CD8-positive, alpha-beta memory T cell (primary cell): ENCODE results near the gene MT1F. TPM values are rescaled to one million over a fixed set of nuclear protein-coding genes. Genes with fewer than 3 reads are reported as not detected.

Experiments used
- CTCF ChIA-PET: fragments of 350-600 bp; sonication (Branson Sonifier 250); formaldehyde crosslinking; loops from one replicate; lab custom pipeline; 2021; ENCODE audit warnings: antibody characterized with exemption; lab: Charles Lee
- POLR2A ChIA-PET: fragments of 350-600 bp; sonication (Branson Sonifier 250); formaldehyde crosslinking; loops from one replicate; lab custom pipeline; 2021; ENCODE audit warnings: antibody characterized with exemption; lab: Charles Lee
- DNase-seq, 5 donors: peaks; one replicate each; pipeline versions ENCODE4 v3.0.0 to v3.0.0-alpha.2; 2020 to 2022; ENCODE audit warnings: mixed read lengths in 1 of 5
- H3K27ac ChIP-seq: one replicate; pipeline ENCODE4 v1.7.0; 2013; ENCODE audit warnings: low read depth, mild to moderate bottlenecking, low read length, moderate library complexity
- H3K27me3 ChIP-seq: 2 replicates; pipeline ENCODE4 v1.7.0; 2013; ENCODE audit warnings: low read length, mild to moderate bottlenecking; ENCODE audit not compliant: insufficient read depth, poor library complexity, severe bottlenecking
- H3K36me3 ChIP-seq: 2 replicates; pipeline ENCODE4 v1.7.0; 2013; ENCODE audit warnings: mild to moderate bottlenecking, low read length, moderate library complexity; ENCODE audit not compliant: insufficient read depth
- H3K4me1 ChIP-seq: 2 replicates; pipeline ENCODE4 v1.7.0; 2013; ENCODE audit warnings: mild to moderate bottlenecking, low read length, moderate library complexity; ENCODE audit not compliant: insufficient read depth
- H3K4me3 ChIP-seq: 2 replicates; pipeline ENCODE4 v1.7.0; 2013; ENCODE audit warnings: mild to moderate bottlenecking, low read length
- H3K9me3 ChIP-seq: 2 replicates; pipeline ENCODE4 v1.7.0; 2013; ENCODE audit warnings: mild to moderate bottlenecking, low read length
- H3K27ac Mint-ChIP-seq, 8 donors: one replicate each; pipeline ENCODE4 v1.8.0; 2020 to 2021; ENCODE audit warnings: mixed read lengths in 8 of 8, mild to moderate bottlenecking in 6 of 8, inconsistent platforms in 3 of 8, moderate library complexity in 3 of 8
- H3K27me3 Mint-ChIP-seq, 2 donors: one replicate each; pipeline ENCODE4 v1.8.0; 2020 to 2021; ENCODE audit warnings: mixed read lengths in 2 of 2, mild to moderate bottlenecking in 1 of 2, moderate library complexity in 1 of 2
- H3K36me3 Mint-ChIP-seq, 3 donors: one replicate each; pipeline ENCODE4 v1.8.0; 2020 to 2021; ENCODE audit warnings: mixed read lengths in 3 of 3, inconsistent platforms in 1 of 3, mild to moderate bottlenecking in 1 of 3
- H3K4me1 Mint-ChIP-seq, 3 donors: one replicate each; pipeline ENCODE4 v1.8.0; 2020 to 2021; ENCODE audit warnings: mixed read lengths in 3 of 3, inconsistent platforms in 1 of 3, mild to moderate bottlenecking in 1 of 3
- H3K4me3 Mint-ChIP-seq, 7 donors: one replicate each; pipeline ENCODE4 v1.8.0; 2020 to 2021; ENCODE audit warnings: mixed read lengths in 7 of 7, mild to moderate bottlenecking in 6 of 7, moderate library complexity in 4 of 7, inconsistent platforms in 2 of 7
- H3K9me3 Mint-ChIP-seq, 5 donors: one replicate each; pipeline ENCODE4 v1.8.0; 2020 to 2022; ENCODE audit warnings: mixed read lengths in 5 of 5, mild to moderate bottlenecking in 3 of 5, moderate library complexity in 2 of 5, inconsistent platforms in 1 of 5
- polyA plus RNA-seq: library from polyadenylated mRNA; unstranded; fragments of 300-500 nt; fragmentation: Illumina TruSeq; gene quantifications from one replicate; pipeline ENCODE4 v1.2.3, GENCODE V29; 2021
- total RNA-seq, 2 experiments: library from RNA; stranded (reverse); gene quantifications; one replicate each; pipeline ENCODE4 v1.2.3, GENCODE V29; 2021

MT1F gene
- 10 to 100 TPM; 17.9 to 18.6 TPM for total RNA-seq
- 60.7 TPM for polyA plus RNA-seq

DNA sequence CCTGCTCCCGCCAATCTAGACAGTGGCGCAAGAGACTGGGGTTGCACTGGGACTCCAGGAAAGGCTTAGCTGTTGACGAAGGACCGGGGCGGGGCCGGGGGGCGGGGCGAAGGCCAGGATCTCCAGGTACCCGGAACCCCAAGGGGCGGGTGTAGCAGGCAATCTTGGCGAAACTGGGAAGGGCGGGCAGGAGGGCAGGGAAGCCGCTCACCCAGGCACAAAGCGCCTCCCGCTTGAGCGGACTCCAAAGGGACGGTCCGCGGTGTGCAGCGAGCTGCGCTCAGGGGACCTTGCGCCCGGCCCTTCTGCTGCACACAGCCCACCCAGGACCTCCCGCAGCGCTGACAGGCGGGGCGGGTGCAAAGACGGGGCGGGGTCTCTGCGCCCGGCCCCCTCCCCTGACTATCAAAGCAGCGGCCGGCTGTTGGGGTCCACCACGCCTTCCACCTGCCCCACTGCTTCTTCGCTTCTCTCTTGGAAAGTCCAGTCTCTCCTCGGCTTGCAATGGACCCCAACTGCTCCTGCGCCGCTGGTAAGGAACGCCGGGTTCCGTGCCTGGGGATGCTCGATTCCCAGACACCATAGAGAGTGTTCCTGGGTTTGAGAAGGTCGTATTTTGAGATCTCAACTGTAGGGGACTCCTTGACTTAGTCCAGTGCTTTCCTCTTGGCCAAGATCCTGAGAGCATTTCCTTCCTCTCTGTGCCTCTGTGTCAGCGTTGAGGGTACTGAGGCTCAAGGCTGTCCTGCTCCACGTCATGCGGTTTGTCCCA lies at the start of gene MT1F:
Gene MT1F (plus strand): TSS at position 405 of the 772 bp plus-strand sequence. CDS start 100 bp downstream, at position 505.
- Histone ChIP-seq H3K27ac (peak within 1 kb of the TSS; percentile 51), H3K9me3 (no peaks in the 10 kb centered on the region), H3K4me1 (peaks cover 21% of the 10 kb centered on the region), H3K36me3 (no peaks in the 10 kb centered on the region), H3K4me3 (peak within 1 kb of the TSS; percentile 80), H3K27me3 (no peaks in the 10 kb centered on the region)
- H3K4me3 Mint-ChIP-seq, result peak within 1 kb of the TSS; percentile 92 to 98 (median 95)
- CTCF ChIA-PET, result no interaction called here
- peaks cover 1 to 10% of the 10 kb centered on the region in 2 donors for H3K27me3 Mint-ChIP-seq
- DNase-seq, result peak; percentile 55 to 84 (median 68)
- peaks cover 24 to 48% (median 43%) of the 10 kb centered on the region in 3 donors for H3K4me1 Mint-ChIP-seq
- peaks cover 0 to 11% (median 0%) of the 10 kb centered on the region in 3 donors for H3K36me3 Mint-ChIP-seq
- H3K9me3 Mint-ChIP-seq, result no peaks in the 10 kb centered on the region
- H3K27ac Mint-ChIP-seq, result peak within 1 kb of the TSS; percentile 51 to 99 (median 94)
- POLR2A ChIA-PET, result interaction anchor here (0.6 to 1.5 kb wide), 4 partner anchors 14 to 25 kb away, joined by 3 to 14 read pairs (median 6); no protein-coding TSS in a partner anchor

DNA sequence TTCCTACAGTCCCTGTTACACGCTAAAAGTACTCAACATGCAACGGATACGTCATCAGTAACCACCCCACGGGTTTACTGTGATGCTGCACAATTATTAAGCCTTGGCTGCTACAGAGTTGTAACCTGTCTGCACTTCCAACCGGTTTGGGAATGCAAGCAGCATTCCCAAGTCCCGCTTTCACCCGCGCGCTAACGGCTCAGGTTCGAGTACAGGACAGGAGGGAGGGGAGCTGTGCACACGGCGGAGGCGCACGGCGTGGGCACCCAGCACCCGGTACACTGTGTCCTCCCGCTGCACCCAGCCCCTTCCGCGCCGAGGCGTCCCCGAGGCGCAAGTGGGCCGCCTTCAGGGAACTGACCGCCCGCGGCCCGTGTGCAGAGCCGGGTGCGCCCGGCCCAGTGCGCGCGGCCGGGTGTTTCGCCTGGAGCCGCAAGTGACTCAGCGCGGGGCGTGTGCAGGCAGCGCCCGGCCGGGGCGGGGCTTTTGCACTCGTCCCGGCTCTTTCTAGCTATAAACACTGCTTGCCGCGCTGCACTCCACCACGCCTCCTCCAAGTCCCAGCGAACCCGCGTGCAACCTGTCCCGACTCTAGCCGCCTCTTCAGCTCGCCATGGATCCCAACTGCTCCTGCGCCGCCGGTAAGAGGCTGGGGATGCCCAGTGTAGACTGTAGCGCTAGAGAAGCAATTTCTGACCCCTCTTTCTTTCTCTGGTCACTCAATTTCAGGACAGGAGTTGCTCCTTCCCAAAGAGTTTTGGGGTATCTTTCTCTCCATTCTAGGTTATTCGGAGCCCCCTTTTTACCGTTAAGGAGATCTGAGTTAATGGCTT lies 49.5 kb upstream of the MT1F start, which contains the start of gene MT2A:
Gene MT2A (plus strand): TSS at position 542 of the 833 bp plus-strand sequence. CDS start 72 bp downstream, at position 614.
- H3K4me1 ChIP-seq, result peaks cover 39% of the 10 kb centered on the region
- peak within 1 kb of the TSS; percentile 64 for H3K27ac ChIP-seq
- Mint-ChIP-seq H3K36me3 (peaks cover 0 to 8% (median 0%) of the 10 kb centered on the region in 3 donors), H3K27me3 (peaks cover 0 to 2% of the 10 kb centered on the region in 2 donors), H3K27ac (peak within 1 kb of the TSS; percentile 82 to 98 (median 96)), H3K4me1 (peaks cover 46 to 51% (median 48%) of the 10 kb centered on the region in 3 donors), H3K9me3 (no peaks in the 10 kb centered on the region), H3K4me3 (peak within 1 kb of the TSS; percentile 89 to 99 (median 95))
- CTCF ChIA-PET, result interaction anchor here (1.0 to 6.5 kb wide), 5 partner anchors 32 to 261 kb away, joined by 3 to 29 read pairs (median 5); no protein-coding TSS in a partner anchor
- POLR2A ChIA-PET, result interaction anchor here (0.6 to 1.8 kb wide), 7 partner anchors 9 to 100 kb away, joined by 3 to 6 read pairs (median 4); partner anchors contain the start of genes MT1E and MT1X
- H3K27me3 ChIP-seq, result no peaks in the 10 kb centered on the region
- no peaks in the 10 kb centered on the region for H3K9me3 ChIP-seq
- peak; percentile 78 to 92 (median 83) for DNase-seq
- H3K36me3 ChIP-seq, result no peaks in the 10 kb centered on the region
- peak within 1 kb of the TSS; percentile 98 for H3K4me3 ChIP-seq

- Histone ChIP-seq H3K27me3 (no peaks in the 10 kb centered on the region), H3K9me3 (no peaks in the 10 kb centered on the region), H3K4me3 (peak overlapping the region; percentile 98), H3K4me1 (peaks cover 39% of the 10 kb centered on the region), H3K27ac (peak overlapping the region; percentile 52), H3K36me3 (no peaks in the 10 kb centered on the region)
- H3K4me3 Mint-ChIP-seq, result peak overlapping the region; percentile 89 to 99 (median 95)
- H3K27ac Mint-ChIP-seq, result peak overlapping the region; percentile 82 to 98 (median 96)
- POLR2A ChIA-PET, result interaction anchor here (0.6 to 1.6 kb wide), 7 partner anchors 8 to 99 kb away, joined by 3 to 5 read pairs (median 4); partner anchors contain the start of gene MT1E
- CTCF ChIA-PET, result interaction anchor here (0.8 to 6.5 kb wide), 7 partner anchors 8 to 260 kb away, joined by 3 to 29 read pairs (median 5); no protein-coding TSS in a partner anchor
- H3K27me3 Mint-ChIP-seq, result no peaks in the 10 kb centered on the region
- peak in 1 of 5 donors; percentile 49 for DNase-seq
- H3K36me3 Mint-ChIP-seq, result peaks cover 0 to 8% (median 0%) of the 10 kb centered on the region in 3 donors
- no peaks in the 10 kb centered on the region for H3K9me3 Mint-ChIP-seq
- peaks cover 46 to 51% (median 48%) of the 10 kb centered on the region in 3 donors for H3K4me1 Mint-ChIP-seq
Observed at GRCh38 chr16:56608876-56609462, 48.8 kb upstream of the MT1F start.

DNA sequence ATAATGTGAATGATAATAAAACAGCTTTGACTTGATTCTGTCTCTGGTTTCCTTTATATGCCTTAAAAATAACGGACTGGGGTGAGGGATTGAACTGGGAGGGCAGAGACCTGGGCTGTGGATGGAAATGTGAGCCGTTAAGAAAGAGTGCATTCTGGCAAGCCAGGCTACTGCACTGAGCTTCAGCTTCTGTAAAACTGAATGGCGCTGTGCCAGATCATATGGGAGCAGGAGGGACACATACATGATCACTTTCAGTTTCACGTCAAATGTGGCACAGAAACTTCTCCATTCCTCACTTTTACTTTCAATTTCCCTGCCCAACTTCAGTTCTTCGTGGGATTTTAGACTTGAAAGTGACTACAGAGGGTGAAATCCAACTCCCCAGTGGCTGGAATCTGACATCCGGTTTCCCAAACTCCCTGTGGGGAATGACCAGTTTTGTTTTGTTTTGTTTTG lies 48.3 kb upstream of the MT1F start:
- ChIA-PET CTCF (interaction anchor here (0.8 to 6.5 kb wide), 4 partner anchors 8 to 92 kb away, joined by 3 to 29 read pairs (median 11); no protein-coding TSS in a partner anchor), POLR2A (interaction anchor here (1.2 to 1.6 kb wide), 2 partner anchors 14 to 34 kb away, joined by 3 to 5 read pairs; no protein-coding TSS in a partner anchor)
- Histone ChIP-seq H3K36me3 (no peaks in the 10 kb centered on the region), H3K9me3 (no peaks in the 10 kb centered on the region), H3K4me3 (peak overlapping the region; percentile 98), H3K4me1 (peaks cover 39% of the 10 kb centered on the region), H3K27ac (peak overlapping the region; percentile 52), H3K27me3 (no peaks in the 10 kb centered on the region)
- Mint-ChIP-seq H3K4me3 (peak overlapping the region; percentile 89 to 99 (median 95)), H3K27me3 (no peaks in the 10 kb centered on the region), H3K36me3 (peaks cover 0 to 8% (median 0%) of the 10 kb centered on the region in 3 donors), H3K27ac (peak overlapping the region; percentile 82 to 98 (median 96)), H3K9me3 (no peaks in the 10 kb centered on the region), H3K4me1 (peaks cover 46 to 51% (median 48%) of the 10 kb centered on the region in 3 donors)
- DNase-seq, result peak; percentile 45 to 86 (median 78)

GRCh38 chr16:56610017-56610608 lies 47.6 kb upstream of the MT1F start:
- Histone ChIP-seq H3K27ac (peak overlapping the region; percentile 52), H3K9me3 (no peaks in the 10 kb centered on the region), H3K27me3 (no peaks in the 10 kb centered on the region), H3K4me1 (peaks cover 39% of the 10 kb centered on the region), H3K36me3 (no peaks in the 10 kb centered on the region), H3K4me3 (peak overlapping the region; percentile 98)
- Mint-ChIP-seq H3K36me3 (peaks cover 0 to 8% (median 0%) of the 10 kb centered on the region in 3 donors), H3K4me3 (peak overlapping the region; percentile 89 to 99 (median 95)), H3K9me3 (no peaks in the 10 kb centered on the region), H3K27ac (peak overlapping the region; percentile 82 to 98 (median 96)), H3K27me3 (no peaks in the 10 kb centered on the region), H3K4me1 (peaks cover 46 to 51% (median 48%) of the 10 kb centered on the region in 3 donors)
- CTCF ChIA-PET, result interaction anchor here (0.8 to 6.5 kb wide), 8 partner anchors 9 to 92 kb away, joined by 3 to 29 read pairs (median 5); no protein-coding TSS in a partner anchor
- POLR2A ChIA-PET, result interaction anchor here (1.2 to 1.5 kb wide), 2 partner anchors 13 to 33 kb away, joined by 3 to 5 read pairs; no protein-coding TSS in a partner anchor
- peak; percentile 46 to 78 (median 75) for DNase-seq

DNA sequence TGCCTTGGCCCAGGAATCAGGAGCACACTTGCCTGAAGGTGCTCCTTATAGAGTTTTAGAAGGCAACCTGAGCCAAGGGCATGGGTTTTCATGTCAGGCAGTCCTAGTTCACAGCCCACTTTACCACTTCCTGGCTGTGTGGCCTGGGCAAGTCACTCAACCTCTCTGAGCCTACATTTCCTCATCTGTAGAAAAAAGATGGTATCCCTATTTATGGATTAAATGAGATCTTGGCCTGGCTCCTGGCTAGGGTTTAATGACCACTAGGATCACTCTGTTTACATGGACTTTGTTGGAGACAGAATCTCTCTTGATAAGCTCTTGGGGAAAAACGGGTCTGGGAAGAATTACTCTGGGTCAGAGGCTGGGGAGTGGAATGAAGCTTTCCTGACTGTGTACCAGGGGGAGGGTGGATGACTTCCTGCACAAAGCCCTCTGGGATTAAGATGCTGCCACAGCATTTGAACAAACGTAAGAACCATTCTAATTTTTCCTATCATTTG lies 47.1 kb upstream of the MT1F start:
- H3K4me1 Mint-ChIP-seq, result peaks cover 46 to 51% (median 48%) of the 10 kb centered on the region in 3 donors
- ChIA-PET CTCF (interaction anchor here (0.9 to 4.5 kb wide), 7 partner anchors 10 to 91 kb away, joined by 3 to 18 read pairs (median 6); no protein-coding TSS in a partner anchor), POLR2A (interaction anchor here (1.2 to 1.5 kb wide), 2 partner anchors 13 to 33 kb away, joined by 3 to 5 read pairs; no protein-coding TSS in a partner anchor)
- Histone ChIP-seq H3K27ac (peak overlapping the region; percentile 52), H3K4me3 (no peak overlapping the region), H3K9me3 (no peaks in the 10 kb centered on the region), H3K36me3 (no peaks in the 10 kb centered on the region), H3K27me3 (no peaks in the 10 kb centered on the region), H3K4me1 (peaks cover 39% of the 10 kb centered on the region)
- DNase-seq, result peak in 1 of 5 donors; percentile 19
- peaks cover 0 to 8% (median 0%) of the 10 kb centered on the region in 3 donors for H3K36me3 Mint-ChIP-seq
- H3K4me3 Mint-ChIP-seq, result peak overlapping the region; percentile 86 to 99 (median 95)
- no peaks in the 10 kb centered on the region for H3K27me3 Mint-ChIP-seq
- H3K27ac Mint-ChIP-seq, result peak overlapping the region; percentile 82 to 98 (median 96)
- H3K9me3 Mint-ChIP-seq, result no peaks in the 10 kb centered on the region
